ENCODE results near the gene SLC3A2. TPM values are rescaled to one million over a fixed set of nuclear protein-coding genes. Genes with fewer than 3 reads are reported as not detected.
A peak's percentile ranks its signal among the peaks of the same experiment; 100 is the strongest.

SLC3A2 gene
- total and polyA plus RNA-seq, 7 experiments from 2014 or later: 118 to 239 (median 189) TPM

DNA sequence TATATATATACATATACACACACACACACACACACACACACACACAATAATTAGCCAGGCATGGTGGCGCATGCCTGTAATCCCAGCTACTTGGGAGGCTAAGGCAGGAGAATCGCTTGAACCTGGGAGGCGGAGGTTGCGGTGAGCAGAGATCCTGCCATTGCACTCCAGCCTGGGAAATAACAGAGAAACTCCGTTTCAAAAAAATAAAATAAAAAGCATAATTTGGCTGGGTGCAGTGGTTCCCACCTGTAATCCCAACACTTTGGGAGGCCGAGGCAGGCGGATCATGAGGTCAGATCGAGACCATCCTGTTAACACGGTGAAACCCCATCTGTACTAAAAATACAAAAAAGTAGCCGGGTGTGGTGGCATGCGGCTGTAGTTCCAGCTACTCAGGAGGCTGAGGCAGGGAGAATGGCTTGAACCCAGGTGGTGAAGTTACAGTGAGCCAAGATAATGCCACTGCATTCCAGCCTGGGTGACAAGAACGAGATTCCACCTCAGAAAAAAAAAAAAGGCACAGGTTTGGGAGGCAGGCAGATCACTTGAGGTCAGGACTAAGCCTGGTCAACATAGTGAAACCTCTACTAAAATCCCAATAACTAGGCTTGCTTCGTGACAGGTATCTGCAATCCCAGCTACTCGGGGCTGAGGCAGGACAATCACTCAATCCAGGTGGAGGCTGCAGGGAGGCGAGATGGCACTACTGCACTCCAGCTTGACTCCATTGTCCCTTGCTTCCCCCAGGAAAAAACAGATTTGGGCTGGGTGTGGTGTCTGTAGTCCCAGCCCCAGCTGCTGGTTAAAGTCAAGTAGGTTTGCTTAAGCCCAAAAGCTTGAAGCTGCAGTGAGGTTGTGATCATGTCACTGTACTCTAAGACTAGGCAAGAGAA lies 29.5 kb upstream of the SLC3A2 start:
- Mint-ChIP-seq H3K9me3 (peaks cover 0 to 10% (median 0%) of the 10 kb centered on the region in 11 donors), H3K4me1 (peaks cover 26 to 57% (median 45%) of the 10 kb centered on the region in 7 donors), H3K27ac (peak overlapping the region in 8 of 9 donors; percentile 45 to 86 (median 66)), H3K4me3 (peak overlapping the region in 6 of 10 donors; percentile 6 to 55 (median 48)), H3K36me3 (peaks cover 9 to 41% (median 35%) of the 10 kb centered on the region in 5 donors), H3K27me3 (peaks cover 0 to 8% (median 0%) of the 10 kb centered on the region in 5 donors)
- Histone ChIP-seq H3K9me3 (ENCODE audit: control insufficient read depth in 2 of 3, low read length in 3 of 3) (no peaks in the 10 kb centered on the region), H3K4me1 (ENCODE audit: control insufficient read depth in 2 of 2, insufficient read depth in 2 of 2, low read length in 2 of 2) (peaks cover 29 to 33% of the 10 kb centered on the region in 2 donors), H3K4me3 (ENCODE audit: low read length) (no peak overlapping the region), H3K36me3 (ENCODE audit: control insufficient read depth in 2 of 3, insufficient read depth in 3 of 3, low read length in 3 of 3) (peaks cover 9 to 39% (median 20%) of the 10 kb centered on the region in 3 experiments), H3K27ac (ENCODE audit: low read depth, low read length) (no peak overlapping the region), H3K27me3 (ENCODE audit: control insufficient read depth in 2 of 2, insufficient read depth in 2 of 2, low read length in 2 of 2) (no peaks in the 10 kb centered on the region)
- ATAC-seq: no peak
- no peak for DNase-seq
- ChIA-PET POLR2A (interaction anchor here (0.6 to 11.0 kb wide), 13 partner anchors 6 to 252 kb away, joined by 3 to 379 read pairs (median 6); partner anchors contain the start of genes C11orf98, CSKMT, HNRNPUL2 and SLC3A2), CTCF (interaction anchor here (0.6 to 1.0 kb wide), 2 partner anchors 11 to 72 kb away, joined by 3 to 4 read pairs; no protein-coding TSS in a partner anchor)
- intact Hi-C loops (cut with micrococcal nuclease): no loop called here

DNA sequence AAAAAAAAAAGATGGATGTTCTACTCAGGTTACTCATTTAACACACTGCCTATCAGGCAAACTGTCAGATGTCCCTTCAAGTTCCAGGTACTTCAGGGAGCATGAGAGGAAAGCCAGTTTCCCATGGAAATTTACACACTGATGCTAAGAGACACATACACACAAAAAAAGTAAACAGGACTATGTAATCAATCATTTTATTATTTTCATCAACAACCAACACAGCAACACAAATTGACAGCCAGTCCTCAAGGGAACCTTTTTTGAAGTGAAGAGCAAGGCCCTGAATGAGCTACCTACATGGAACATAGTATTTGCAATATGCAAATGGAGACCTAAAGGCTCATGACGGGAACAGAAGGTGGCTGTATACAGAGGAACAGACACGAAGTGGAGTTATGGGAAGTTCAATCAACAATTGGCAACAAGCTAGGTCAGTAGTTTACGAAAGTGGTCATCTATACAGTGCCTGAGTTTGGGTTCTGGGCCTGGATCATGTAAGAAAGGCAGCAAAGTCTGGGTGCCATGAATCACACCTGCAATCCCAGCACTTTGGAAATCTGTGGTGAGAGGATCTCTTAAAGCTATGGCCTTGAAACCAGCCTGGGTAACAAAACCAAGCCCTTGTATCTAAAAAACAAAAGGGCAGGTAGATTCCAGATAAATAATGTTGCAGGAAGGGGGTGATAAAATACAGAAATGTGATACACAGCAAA lies 28.7 kb upstream of the SLC3A2 start:
- peaks cover 9 to 39% (median 20%) of the 10 kb centered on the region in 3 experiments for H3K36me3 ChIP-seq (ENCODE audit: control insufficient read depth in 2 of 3, insufficient read depth in 3 of 3, low read length in 3 of 3)
- H3K9me3 Mint-ChIP-seq: peaks cover 0 to 10% (median 0%) of the 10 kb centered on the region in 11 donors
- CTCF ChIA-PET: interaction anchor here (1.0 kb wide), 1 partner anchor 10 kb away, joined by 4 read pairs; no protein-coding TSS in a partner anchor
- POLR2A ChIA-PET: interaction anchor here (0.6 to 11.0 kb wide), 13 partner anchors 7 to 260 kb away, joined by 3 to 379 read pairs (median 11); partner anchors contain the start of genes C11orf98, CSKMT, HNRNPUL2 and SLC3A2
- peak overlapping the region in 8 of 9 donors; percentile 33 to 91 (median 72) for H3K27ac Mint-ChIP-seq
- no peaks in the 10 kb centered on the region for H3K27me3 ChIP-seq (ENCODE audit: control insufficient read depth in 2 of 2, insufficient read depth in 2 of 2, low read length in 2 of 2)
- peaks cover 9 to 41% (median 35%) of the 10 kb centered on the region in 5 donors for H3K36me3 Mint-ChIP-seq
- no peak for ATAC-seq
- DNase-seq: no peak
- peaks cover 0 to 8% (median 0%) of the 10 kb centered on the region in 5 donors for H3K27me3 Mint-ChIP-seq
- H3K4me1 Mint-ChIP-seq: peaks cover 26 to 56% (median 48%) of the 10 kb centered on the region in 7 donors
- peak overlapping the region in 9 of 10 donors; percentile 6 to 67 (median 49) for H3K4me3 Mint-ChIP-seq
- H3K4me1 ChIP-seq (ENCODE audit: control insufficient read depth in 2 of 2, insufficient read depth in 2 of 2, low read length in 2 of 2): peaks cover 33 to 39% of the 10 kb centered on the region in 2 donors
- H3K4me3 ChIP-seq (ENCODE audit: low read length): no peak overlapping the region
- peak overlapping the region; percentile 85 for H3K27ac ChIP-seq (ENCODE audit: low read depth, low read length)
- H3K9me3 ChIP-seq (ENCODE audit: control insufficient read depth in 2 of 3, low read length in 3 of 3): no peaks in the 10 kb centered on the region
- intact Hi-C loops (cut with micrococcal nuclease): no loop called here

DNA sequence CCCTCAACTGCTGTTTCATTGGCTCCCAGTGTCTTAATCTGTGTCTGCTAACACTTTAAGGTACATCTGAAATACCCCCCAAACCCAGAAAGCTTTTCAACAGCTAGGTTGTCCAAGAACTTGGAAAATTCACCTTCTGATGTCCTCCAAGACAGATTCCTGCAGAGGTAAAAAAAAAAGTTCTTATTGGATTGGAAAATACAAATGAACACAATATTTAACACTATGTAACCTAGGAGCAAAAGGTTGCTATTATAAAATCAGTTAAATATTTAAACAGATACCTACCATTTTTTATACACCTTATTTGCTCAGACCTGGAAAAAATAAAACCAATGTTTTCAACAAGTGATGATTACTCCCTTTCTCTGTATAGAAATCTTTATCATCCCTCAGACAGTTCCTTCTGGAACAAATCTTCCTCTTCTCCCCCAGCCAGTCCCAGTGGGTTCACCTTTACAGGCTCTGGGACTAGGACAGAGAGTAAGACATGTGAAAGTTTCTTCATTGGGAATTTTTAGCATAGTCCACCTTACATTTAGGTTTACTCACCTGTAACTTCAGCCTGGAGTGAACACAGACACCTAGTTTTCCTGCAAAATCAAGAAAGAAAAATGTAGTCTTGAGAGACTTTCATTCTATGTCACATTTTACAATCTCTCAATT lies 28.0 kb upstream of the SLC3A2 start:
- H3K36me3 Mint-ChIP-seq: peaks cover 9 to 41% (median 35%) of the 10 kb centered on the region in 5 donors
- H3K9me3 Mint-ChIP-seq: peaks cover 0 to 10% (median 0%) of the 10 kb centered on the region in 11 donors
- H3K4me3 ChIP-seq (ENCODE audit: low read length): no peak overlapping the region
- H3K4me1 ChIP-seq (ENCODE audit: control insufficient read depth in 2 of 2, insufficient read depth in 2 of 2, low read length in 2 of 2): peaks cover 33 to 39% of the 10 kb centered on the region in 2 donors
- intact Hi-C loops (cut with micrococcal nuclease): no loop called here
- ChIA-PET POLR2A (interaction anchor here (1.0 to 11.0 kb wide), 16 partner anchors 7 to 261 kb away, joined by 3 to 379 read pairs (median 28); partner anchors contain the start of genes C11orf98, CSKMT, HNRNPUL2 and POLR2G), CTCF (interaction anchor here (1.0 kb wide), 1 partner anchor 9 kb away, joined by 4 read pairs; no protein-coding TSS in a partner anchor)
- H3K36me3 ChIP-seq (ENCODE audit: control insufficient read depth in 2 of 3, insufficient read depth in 3 of 3, low read length in 3 of 3): peaks cover 9 to 39% (median 20%) of the 10 kb centered on the region in 3 experiments
- H3K4me3 Mint-ChIP-seq: peak overlapping the region; percentile 5 to 100 (median 97)
- peaks cover 0 to 7% (median 0%) of the 10 kb centered on the region in 5 donors for H3K27me3 Mint-ChIP-seq
- H3K9me3 ChIP-seq (ENCODE audit: control insufficient read depth in 2 of 3, low read length in 3 of 3): no peaks in the 10 kb centered on the region
- ATAC-seq: no peak
- H3K27ac ChIP-seq (ENCODE audit: low read depth, low read length): peak overlapping the region; percentile 85
- no peak for DNase-seq
- peak overlapping the region; percentile 25 to 97 (median 91) for H3K27ac Mint-ChIP-seq
- H3K4me1 Mint-ChIP-seq: peaks cover 28 to 56% (median 51%) of the 10 kb centered on the region in 7 donors
- H3K27me3 ChIP-seq (ENCODE audit: control insufficient read depth in 2 of 2, insufficient read depth in 2 of 2, low read length in 2 of 2): no peaks in the 10 kb centered on the region

GRCh38 chr11:62853279-62853965 lies 27.3 kb upstream of the SLC3A2 start:
- Mint-ChIP-seq H3K9me3 (peaks cover 0 to 11% (median 0%) of the 10 kb centered on the region in 11 donors), H3K4me1 (peaks cover 34 to 61% (median 51%) of the 10 kb centered on the region in 7 donors), H3K27ac (peak overlapping the region; percentile 51 to 98 (median 93)), H3K27me3 (peaks cover 0 to 6% (median 0%) of the 10 kb centered on the region in 5 donors), H3K4me3 (peak overlapping the region; percentile 93 to 100 (median 98)), H3K36me3 (peaks cover 9 to 41% (median 35%) of the 10 kb centered on the region in 5 donors)
- Histone ChIP-seq H3K4me1 (ENCODE audit: control insufficient read depth in 2 of 2, insufficient read depth in 2 of 2, low read length in 2 of 2) (peaks cover 33 to 39% of the 10 kb centered on the region in 2 donors), H3K4me3 (ENCODE audit: low read length) (peak overlapping the region; percentile 97), H3K27me3 (ENCODE audit: control insufficient read depth in 2 of 2, insufficient read depth in 2 of 2, low read length in 2 of 2) (no peaks in the 10 kb centered on the region), H3K27ac (ENCODE audit: low read depth, low read length) (peak overlapping the region; percentile 85), H3K9me3 (ENCODE audit: control insufficient read depth in 2 of 3, low read length in 3 of 3) (no peaks in the 10 kb centered on the region), H3K36me3 (ENCODE audit: control insufficient read depth in 2 of 3, insufficient read depth in 3 of 3, low read length in 3 of 3) (peaks cover 9 to 39% (median 20%) of the 10 kb centered on the region in 3 experiments)
- intact Hi-C loops (cut with micrococcal nuclease): no loop called here
- ATAC-seq: no peak
- CTCF ChIA-PET: interaction anchor here (0.6 to 5.3 kb wide), 5 partner anchors 9 to 253 kb away, joined by 3 to 34 read pairs (median 9); partner anchors contain the start of genes TMEM179B and WDR74
- POLR2A ChIA-PET: interaction anchor here (0.6 to 11.0 kb wide), 27 partner anchors 8 to 1351 kb away, joined by 3 to 379 read pairs (median 31); partner anchors contain the start of genes BSCL2, C11orf98, CSKMT and GNG3
- DNase-seq: no peak

DNA sequence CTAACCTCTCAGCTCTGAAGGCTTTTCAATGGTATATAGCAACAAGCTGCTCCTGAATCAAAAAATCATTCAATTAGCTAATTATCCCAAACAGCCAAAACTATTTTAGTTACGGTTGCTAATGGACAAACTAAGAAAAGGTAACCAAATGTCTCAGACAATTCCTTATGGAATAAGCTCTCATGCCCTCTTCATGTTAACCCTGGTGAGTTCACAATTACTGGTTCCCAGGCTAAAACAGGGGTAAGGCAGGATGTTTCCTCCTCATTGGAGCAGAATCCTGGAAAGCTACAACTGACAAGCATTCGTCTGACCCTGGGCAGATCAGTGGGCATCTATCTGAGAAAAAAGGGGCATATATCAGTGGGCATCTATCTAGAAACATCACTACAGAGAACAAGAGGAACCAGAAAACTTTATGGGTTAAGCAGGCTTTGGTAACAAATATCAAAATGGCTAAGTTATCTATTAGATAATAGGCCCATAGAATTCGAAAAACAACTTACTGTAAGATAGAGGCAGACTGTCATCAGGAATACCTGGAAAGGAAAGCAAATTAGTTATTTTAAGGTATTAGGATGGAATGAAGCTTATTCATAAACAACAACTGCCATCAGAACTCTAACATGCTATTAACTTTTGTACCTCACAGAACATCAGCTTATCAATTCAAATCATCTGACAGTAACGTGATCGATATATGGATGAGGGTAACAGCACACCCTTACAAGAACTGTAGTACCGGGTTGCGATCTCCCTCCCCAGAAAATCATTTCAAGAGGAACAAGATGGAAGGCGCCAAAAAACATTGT lies 26.5 kb upstream of the SLC3A2 start:
- Histone ChIP-seq H3K4me3 (ENCODE audit: low read length) (peak overlapping the region; percentile 97), H3K27me3 (ENCODE audit: control insufficient read depth in 2 of 2, insufficient read depth in 2 of 2, low read length in 2 of 2) (no peaks in the 10 kb centered on the region), H3K27ac (ENCODE audit: low read depth, low read length) (peak overlapping the region; percentile 85), H3K36me3 (ENCODE audit: control insufficient read depth in 2 of 3, insufficient read depth in 3 of 3, low read length in 3 of 3) (peaks cover 9 to 39% (median 20%) of the 10 kb centered on the region in 3 experiments), H3K4me1 (ENCODE audit: control insufficient read depth in 2 of 2, insufficient read depth in 2 of 2, low read length in 2 of 2) (peaks cover 33 to 39% of the 10 kb centered on the region in 2 donors), H3K9me3 (ENCODE audit: control insufficient read depth in 2 of 3, low read length in 3 of 3) (no peaks in the 10 kb centered on the region)
- peak overlapping the region; percentile 86 to 98 (median 94) for H3K27ac Mint-ChIP-seq
- peaks cover 34 to 65% (median 49%) of the 10 kb centered on the region in 7 donors for H3K4me1 Mint-ChIP-seq
- ChIA-PET POLR2A (interaction anchor here (0.6 to 11.0 kb wide), 41 partner anchors 7 to 1351 kb away, joined by 3 to 379 read pairs (median 11); partner anchors contain the start of genes B3GAT3, BSCL2, C11orf98 and CSKMT), CTCF (interaction anchor here (0.6 to 5.3 kb wide), 5 partner anchors 10 to 254 kb away, joined by 3 to 34 read pairs (median 9); partner anchors contain the start of genes TMEM179B and WDR74)
- H3K9me3 Mint-ChIP-seq: peaks cover 0 to 10% (median 0%) of the 10 kb centered on the region in 11 donors
- peak overlapping the region; percentile 93 to 100 (median 98) for H3K4me3 Mint-ChIP-seq
- DNase-seq (no peak), ATAC-seq (no peak)
- H3K36me3 Mint-ChIP-seq: peaks cover 9 to 41% (median 35%) of the 10 kb centered on the region in 5 donors
- H3K27me3 Mint-ChIP-seq: peaks cover 0 to 6% (median 0%) of the 10 kb centered on the region in 5 donors
- intact Hi-C loops (cut with micrococcal nuclease): no loop called here
